ENCODE data around the gene DNAH14. TPM values are rescaled to one million over a fixed set of nuclear protein-coding genes. Genes with fewer than 3 reads are reported as not detected.
A peak's percentile ranks its signal among the peaks of the same experiment; 100 is the strongest.
"Not testable (repeated sequence)": the region's sequence is repeated elsewhere in the genome, so short reads cannot be mapped to it uniquely, and the experiment has no call there.

DNAH14 gene
- total RNA-seq, 2 donors from 2014 or later = 36.6 to 41.6 TPM

DNA sequence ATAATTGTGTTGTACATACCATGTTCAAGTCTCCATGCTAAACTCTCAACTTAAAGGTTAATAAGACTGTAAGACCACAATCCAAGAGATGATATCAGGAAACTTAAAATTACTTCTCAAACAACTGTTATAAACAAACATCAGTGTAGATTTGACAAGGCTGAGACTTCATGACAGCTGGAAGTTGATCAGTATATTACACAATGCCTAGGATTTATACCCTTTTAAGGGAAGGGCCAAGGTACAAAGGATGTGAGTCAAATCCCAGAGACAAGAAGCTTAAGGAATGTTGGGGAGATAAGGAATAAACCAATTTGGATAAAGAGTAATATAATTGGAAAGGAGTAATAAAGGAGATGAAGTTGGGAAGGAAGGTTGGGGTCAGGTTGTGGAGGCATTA is 399.6 kb downstream of the DNAH14 start:
- no peak for DNase-seq
- peaks cover 5% of the 10 kb centered on the region for H3K9me3 ChIP-seq (ENCODE audit: control insufficient read depth, low read length)
- H3K4me3 ChIP-seq (ENCODE audit: low read length) = peak overlapping the region; percentile 12
- H3K36me3 Mint-ChIP-seq (ENCODE audit: low read depth) = no peaks in the 10 kb centered on the region
- H3K4me3 Mint-ChIP-seq = no peak overlapping the region
- H3K9ac ChIP-seq (ENCODE audit: extremely low read depth, low read length, poor library complexity, severe bottlenecking) = no peak overlapping the region
- H3K27ac ChIP-seq (ENCODE audit: low read depth, low read length) = no peak overlapping the region
- H3K4me1 ChIP-seq (ENCODE audit: control insufficient read depth, insufficient read depth, low read length) = no peaks in the 10 kb centered on the region
- no peaks in the 10 kb centered on the region for H3K36me3 ChIP-seq (ENCODE audit: control insufficient read depth, insufficient read depth, low read length)
- TF ChIP-seq, protein P1, sequence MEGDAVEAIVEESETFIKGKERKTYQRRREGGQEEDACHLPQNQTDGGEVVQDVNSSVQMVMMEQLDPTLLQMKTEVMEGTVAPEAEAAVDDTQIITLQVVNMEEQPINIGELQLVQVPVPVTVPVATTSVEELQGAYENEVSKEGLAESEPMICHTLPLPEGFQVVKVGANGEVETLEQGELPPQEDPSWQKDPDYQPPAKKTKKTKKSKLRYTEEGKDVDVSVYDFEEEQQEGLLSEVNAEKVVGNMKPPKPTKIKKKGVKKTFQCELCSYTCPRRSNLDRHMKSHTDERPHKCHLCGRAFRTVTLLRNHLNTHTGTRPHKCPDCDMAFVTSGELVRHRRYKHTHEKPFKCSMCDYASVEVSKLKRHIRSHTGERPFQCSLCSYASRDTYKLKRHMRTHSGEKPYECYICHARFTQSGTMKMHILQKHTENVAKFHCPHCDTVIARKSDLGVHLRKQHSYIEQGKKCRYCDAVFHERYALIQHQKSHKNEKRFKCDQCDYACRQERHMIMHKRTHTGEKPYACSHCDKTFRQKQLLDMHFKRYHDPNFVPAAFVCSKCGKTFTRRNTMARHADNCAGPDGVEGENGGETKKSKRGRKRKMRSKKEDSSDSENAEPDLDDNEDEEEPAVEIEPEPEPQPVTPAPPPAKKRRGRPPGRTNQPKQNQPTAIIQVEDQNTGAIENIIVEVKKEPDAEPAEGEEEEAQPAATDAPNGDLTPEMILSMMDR (conservative IDR thresholded peaks at IDR 0.05) = no peak
- peaks cover 5% of the 10 kb centered on the region for H3K27me3 Mint-ChIP-seq (ENCODE audit: insufficient read depth)
- H3K4me1 Mint-ChIP-seq = peaks cover 2% of the 10 kb centered on the region
- H3K27ac Mint-ChIP-seq = no peak overlapping the region
- H3K27me3 ChIP-seq (ENCODE audit: control insufficient read depth, insufficient read depth, low read length, poor library complexity, severe bottlenecking) = no peaks in the 10 kb centered on the region
- peaks cover 2% of the 10 kb centered on the region for H3K9me3 Mint-ChIP-seq

DNA sequence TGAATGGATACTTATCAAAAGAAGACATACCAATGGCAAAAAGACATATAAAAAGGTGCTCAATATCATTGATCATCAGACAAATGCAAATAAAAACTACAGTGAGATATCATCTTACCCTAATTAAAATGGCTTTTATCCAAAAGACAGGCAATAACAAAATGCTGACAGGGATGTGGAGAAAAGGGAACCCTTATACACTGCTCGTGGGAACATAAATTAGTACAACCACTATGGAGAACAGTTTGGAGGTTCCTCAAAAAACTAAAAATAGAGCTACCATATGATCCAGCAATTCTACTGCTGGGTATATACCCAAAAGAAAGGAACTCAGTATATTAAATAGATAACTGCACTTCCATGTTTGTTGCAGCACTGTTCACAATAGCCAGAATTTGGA is 400.5 kb downstream of the DNAH14 start:
- H3K4me1 Mint-ChIP-seq; H3K4me3 ChIP-seq (ENCODE audit: low read length); H3K27ac ChIP-seq (ENCODE audit: low read depth, low read length); DNase-seq; H3K9ac ChIP-seq (ENCODE audit: extremely low read depth, low read length, poor library complexity, severe bottlenecking); H3K27ac Mint-ChIP-seq; H3K27me3 Mint-ChIP-seq (ENCODE audit: insufficient read depth); H3K9me3 ChIP-seq (ENCODE audit: control insufficient read depth, low read length); H3K9me3 Mint-ChIP-seq; H3K36me3 ChIP-seq (ENCODE audit: control insufficient read depth, insufficient read depth, low read length); H3K36me3 Mint-ChIP-seq (ENCODE audit: low read depth); H3K4me1 ChIP-seq (ENCODE audit: control insufficient read depth, insufficient read depth, low read length); H3K4me3 Mint-ChIP-seq; H3K27me3 ChIP-seq (ENCODE audit: control insufficient read depth, insufficient read depth, low read length, poor library complexity, severe bottlenecking): not testable (repeated sequence)
- WGBS, 2 experiments (ENCODE audit: insufficient coverage in 1 of 2, insufficient read length in 1 of 2) = 100% methylated on average over 1 of the region's 1 CpG; no CpG with 5 or more reads in 1 of the 2 experiments

GRCh38 chr1:225332686-225333085 is 403.2 kb downstream of the DNAH14 start:
- no peaks in the 10 kb centered on the region for H3K4me1 ChIP-seq (ENCODE audit: control insufficient read depth, insufficient read depth, low read length)
- H3K27me3 ChIP-seq (ENCODE audit: control insufficient read depth, insufficient read depth, low read length, poor library complexity, severe bottlenecking) = no peaks in the 10 kb centered on the region
- peaks cover 3% of the 10 kb centered on the region for H3K27me3 Mint-ChIP-seq (ENCODE audit: insufficient read depth)
- TF ChIP-seq, protein P1 (conservative IDR thresholded peaks at IDR 0.05) = no peak
- no peaks in the 10 kb centered on the region for H3K36me3 ChIP-seq (ENCODE audit: control insufficient read depth, insufficient read depth, low read length)
- no peak for DNase-seq
- H3K4me3 Mint-ChIP-seq = no peak overlapping the region
- peaks cover 2% of the 10 kb centered on the region for H3K4me1 Mint-ChIP-seq
- H3K9ac ChIP-seq (ENCODE audit: extremely low read depth, low read length, poor library complexity, severe bottlenecking) = no peak overlapping the region
- H3K9me3 ChIP-seq (ENCODE audit: control insufficient read depth, low read length) = no peaks in the 10 kb centered on the region
- H3K4me3 ChIP-seq (ENCODE audit: low read length) = no peak overlapping the region
- H3K9me3 Mint-ChIP-seq = no peaks in the 10 kb centered on the region
- no peak overlapping the region for H3K27ac Mint-ChIP-seq
- no peak overlapping the region for H3K27ac ChIP-seq (ENCODE audit: low read depth, low read length)
- 100% methylated on average over 1 of the region's 1 CpG for WGBS, 2 experiments (ENCODE audit: insufficient coverage in 1 of 2, insufficient read length in 1 of 2)
- H3K36me3 Mint-ChIP-seq (ENCODE audit: low read depth) = no peaks in the 10 kb centered on the region

- not testable (repeated sequence) for H3K27ac Mint-ChIP-seq
Observed at GRCh38 chr1:225335098-225335778, 405.8 kb downstream of the DNAH14 start.

More at GRCh38 chr1:225335098-225335778, 405.8 kb downstream of the DNAH14 start:
- H3K9me3 ChIP-seq (ENCODE audit: control insufficient read depth, low read length); H3K9ac ChIP-seq (ENCODE audit: extremely low read depth, low read length, poor library complexity, severe bottlenecking); H3K27ac ChIP-seq (ENCODE audit: low read depth, low read length); H3K27me3 Mint-ChIP-seq (ENCODE audit: insufficient read depth); H3K4me3 ChIP-seq (ENCODE audit: low read length); H3K27me3 ChIP-seq (ENCODE audit: control insufficient read depth, insufficient read depth, low read length, poor library complexity, severe bottlenecking); H3K36me3 Mint-ChIP-seq (ENCODE audit: low read depth); H3K4me3 Mint-ChIP-seq; H3K36me3 ChIP-seq (ENCODE audit: control insufficient read depth, insufficient read depth, low read length); H3K4me1 Mint-ChIP-seq; H3K9me3 Mint-ChIP-seq; DNase-seq; H3K4me1 ChIP-seq (ENCODE audit: control insufficient read depth, insufficient read depth, low read length): not testable (repeated sequence)
- 71 to 80% methylated on average over 2 to 5 of the region's 18 CpGs for WGBS, 2 experiments (ENCODE audit: insufficient coverage in 1 of 2, insufficient read length in 1 of 2)
